WTC11 (cell line): ENCODE results near the gene FAM13B. TPM values are rescaled to one million over a fixed set of nuclear protein-coding genes. Genes with fewer than 3 reads are reported as not detected.

Experiments
- ATAC-seq: fragments of 200-7000 bp; cut with Tn5 transposase; 2 replicates; pipeline ENCODE4 v1.10.0; 2021; ENCODE audit warnings: mild to moderate bottlenecking, moderate library complexity
- CTCF ChIA-PET: fragments of 300-600 bp; sonication (Branson Sonifier 250); formaldehyde crosslinking; loops from one replicate; lab custom pipeline; 2021; ENCODE audit warnings: antibody characterized with exemption; lab: Charles Lee
- POLR2A ChIA-PET: fragments of 350-600 bp; sonication (Branson Sonifier 250); formaldehyde crosslinking; loops from one replicate; lab custom pipeline; 2021; ENCODE audit warnings: antibody characterized with exemption; lab: Charles Lee
- DNase-seq: peaks from one replicate; pipeline ENCODE4 v3.0.0; 2021; ENCODE audit warnings: low spot score
- H3K27ac Mint-ChIP-seq: 2 replicates; pipeline ENCODE4 v1.8.0; 2021; ENCODE audit warnings: mixed read lengths
- H3K27me3 Mint-ChIP-seq: 2 replicates; pipeline ENCODE4 v1.8.0; 2021; ENCODE audit warnings: low read depth, mild to moderate bottlenecking, moderate library complexity, mixed read lengths
- H3K36me3 Mint-ChIP-seq: 2 replicates; pipeline ENCODE4 v1.8.0; 2021; ENCODE audit warnings: mixed read lengths
- H3K4me1 Mint-ChIP-seq: 2 replicates; pipeline ENCODE4 v1.8.0; 2022; ENCODE audit warnings: mixed read lengths
- H3K4me3 Mint-ChIP-seq: 2 replicates; pipeline ENCODE4 v1.8.0; 2021; ENCODE audit warnings: mild to moderate bottlenecking, moderate library complexity, mixed read lengths
- H3K9me3 Mint-ChIP-seq: 2 replicates; pipeline ENCODE4 v1.8.0; 2021; ENCODE audit warnings: mixed read lengths
- FOXK1 ChIP-seq: sonication (generic); formaldehyde crosslinking; IDR thresholded peaks from 2 replicates; pipeline ENCODE4 v1.8.0; 2022; ENCODE audit warnings: mild to moderate bottlenecking, moderate library complexity, missing genetic modification reagents
- FOXP1 ChIP-seq: sonication (generic); formaldehyde crosslinking; IDR thresholded peaks from 2 replicates; pipeline ENCODE4 v1.8.0; 2022; ENCODE audit warnings: missing genetic modification reagents, mild to moderate bottlenecking, moderate library complexity, borderline replicate concordance
- GRHL2 ChIP-seq: fragments of 250-450 bp; sonication (Bioruptor Pico); IDR thresholded peaks from 2 replicates; pipeline ENCODE4 v1.8.0; 2022; ENCODE audit warnings: mild to moderate bottlenecking, moderate library complexity; ENCODE audit not compliant: insufficient replicate concordance, severe bottlenecking
- JAZF1 ChIP-seq: fragments of 250-450 bp; sonication (Bioruptor Pico); IDR thresholded peaks from 2 replicates; pipeline ENCODE4 v1.9.0; 2021; ENCODE audit warnings: moderate library complexity, mild to moderate bottlenecking, inconsistent platforms
- MYBL2 ChIP-seq: sonication (generic); formaldehyde crosslinking; IDR thresholded peaks from 2 replicates; pipeline ENCODE4 v1.8.1; 2023; ENCODE audit warnings: mild to moderate bottlenecking, moderate library complexity, missing genetic modification reagents
- NFATC4 ChIP-seq: fragments of 250-450 bp; sonication (Bioruptor Pico); IDR thresholded peaks from 2 replicates; pipeline ENCODE4 v1.9.0; 2021; ENCODE audit warnings: mild to moderate bottlenecking
- NFE2L1 ChIP-seq: sonication (generic); formaldehyde crosslinking; IDR thresholded peaks from 2 replicates; pipeline ENCODE4 v1.8.1; 2023; ENCODE audit warnings: missing genetic modification reagents
- NFYB ChIP-seq: sonication (generic); formaldehyde crosslinking; conservative IDR thresholded peaks from 2 replicates; pipeline ENCODE4 v1.8.0; 2022; ENCODE audit warnings: low read depth, missing genetic modification reagents
- RELA ChIP-seq: sonication (generic); formaldehyde crosslinking; IDR thresholded peaks from 2 replicates; pipeline ENCODE4 v1.8.1; 2022; ENCODE audit warnings: missing genetic modification reagents, mild to moderate bottlenecking, borderline replicate concordance
- RORB ChIP-seq: fragments of 250-450 bp; sonication (Bioruptor Pico); IDR thresholded peaks from 2 replicates; pipeline ENCODE4 v1.9.0; 2021; ENCODE audit warnings: mild to moderate bottlenecking
- SOX15 ChIP-seq: fragments of 250-450 bp; sonication (Bioruptor Pico); IDR thresholded peaks from 2 replicates; pipeline ENCODE4 v1.9.0; 2021; ENCODE audit warnings: mild to moderate bottlenecking
- TP53 ChIP-seq: sonication (generic); formaldehyde crosslinking; IDR thresholded peaks from 2 replicates; pipeline ENCODE4 v1.8.1; 2023; ENCODE audit warnings: mild to moderate bottlenecking, missing genetic modification reagents
- ZNF121 ChIP-seq: sonication (generic); formaldehyde crosslinking; IDR thresholded peaks from 2 replicates; pipeline ENCODE4 v1.8.0; 2023; ENCODE audit warnings: missing genetic modification reagents
- total RNA-seq: library from RNA; stranded (reverse); gene quantifications from 3 replicates; pipeline ENCODE4 v1.2.3, GENCODE V29; 2021
- TF ChIP-seq, protein P1 (sequence below): sonication (generic); formaldehyde crosslinking; IDR thresholded peaks from 2 replicates; pipeline ENCODE4 v1.8.1; 2022; ENCODE audit warnings: missing genetic modification reagents, borderline replicate concordance
- TF ChIP-seq, protein P2 (sequence below): sonication (generic); formaldehyde crosslinking; conservative IDR thresholded peaks from 2 replicates; pipeline ENCODE4 v1.8.1; 2022; ENCODE audit warnings: mild to moderate bottlenecking, missing genetic modification reagents
- TF ChIP-seq, protein P3 (sequence below): sonication (generic); formaldehyde crosslinking; IDR thresholded peaks from 2 replicates; pipeline ENCODE4 v1.8.0; 2023; ENCODE audit warnings: missing genetic modification reagents
- TF ChIP-seq, protein P4 (sequence below): sonication (generic); formaldehyde crosslinking; IDR thresholded peaks from 2 replicates; pipeline ENCODE4 v1.8.1; 2022; ENCODE audit warnings: mild to moderate bottlenecking, moderate library complexity, missing genetic modification reagents
- TF ChIP-seq, protein P5 (sequence below): sonication (generic); formaldehyde crosslinking; IDR thresholded peaks from 2 replicates; pipeline ENCODE4 v1.8.0; 2022; ENCODE audit warnings: mild to moderate bottlenecking, missing genetic modification reagents
- TF ChIP-seq, protein P6 (sequence below): sonication (generic); formaldehyde crosslinking; IDR thresholded peaks from 2 replicates; pipeline ENCODE4 v1.8.0; 2022; ENCODE audit warnings: mild to moderate bottlenecking, missing genetic modification reagents
- TF ChIP-seq, protein P7 (sequence below): sonication (generic); formaldehyde crosslinking; IDR thresholded peaks from 2 replicates; pipeline ENCODE4 v1.8.1; 2023; ENCODE audit warnings: mild to moderate bottlenecking, missing genetic modification reagents, borderline replicate concordance
- TF ChIP-seq, protein P8 (sequence below): sonication (generic); formaldehyde crosslinking; IDR thresholded peaks from 2 replicates; pipeline ENCODE4 v1.8.1; 2022; ENCODE audit warnings: low read depth, missing genetic modification reagents, borderline replicate concordance

FAM13B gene
- total RNA-seq, 1 experiment from 2014 or later, result 15.6 TPM

DNA sequence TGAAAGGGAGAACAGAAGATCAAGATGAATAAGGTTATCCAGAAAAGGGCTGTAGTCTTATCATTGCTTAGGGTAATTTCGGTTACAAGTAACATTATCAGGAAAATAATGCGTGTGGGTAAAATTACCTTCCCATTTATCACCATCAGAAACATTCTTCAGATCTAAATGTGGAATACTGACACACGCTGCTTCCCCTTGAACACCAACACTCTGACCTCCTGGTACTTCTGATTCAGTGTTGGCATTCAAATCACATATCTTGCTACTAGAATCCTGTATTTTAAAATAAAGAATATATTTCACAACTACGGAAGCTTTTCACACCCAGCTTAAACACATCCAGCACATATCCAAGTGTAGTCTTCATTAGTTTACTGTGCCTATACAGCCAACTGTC is 73.4 kb downstream of the FAM13B start (continued):
- TF ChIP-seq, protein P1, sequence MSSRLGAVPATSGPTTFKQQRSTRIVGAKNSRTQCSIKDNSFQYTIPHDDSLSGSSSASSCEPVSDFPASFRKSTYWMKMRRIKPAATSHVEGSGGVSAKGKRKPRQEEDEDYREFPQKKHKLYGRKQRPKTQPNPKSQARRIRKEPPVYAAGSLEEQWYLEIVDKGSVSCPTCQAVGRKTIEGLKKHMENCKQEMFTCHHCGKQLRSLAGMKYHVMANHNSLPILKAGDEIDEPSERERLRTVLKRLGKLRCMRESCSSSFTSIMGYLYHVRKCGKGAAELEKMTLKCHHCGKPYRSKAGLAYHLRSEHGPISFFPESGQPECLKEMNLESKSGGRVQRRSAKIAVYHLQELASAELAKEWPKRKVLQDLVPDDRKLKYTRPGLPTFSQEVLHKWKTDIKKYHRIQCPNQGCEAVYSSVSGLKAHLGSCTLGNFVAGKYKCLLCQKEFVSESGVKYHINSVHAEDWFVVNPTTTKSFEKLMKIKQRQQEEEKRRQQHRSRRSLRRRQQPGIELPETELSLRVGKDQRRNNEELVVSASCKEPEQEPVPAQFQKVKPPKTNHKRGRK (CRISPR knock-in tag), result no peak

DNA sequence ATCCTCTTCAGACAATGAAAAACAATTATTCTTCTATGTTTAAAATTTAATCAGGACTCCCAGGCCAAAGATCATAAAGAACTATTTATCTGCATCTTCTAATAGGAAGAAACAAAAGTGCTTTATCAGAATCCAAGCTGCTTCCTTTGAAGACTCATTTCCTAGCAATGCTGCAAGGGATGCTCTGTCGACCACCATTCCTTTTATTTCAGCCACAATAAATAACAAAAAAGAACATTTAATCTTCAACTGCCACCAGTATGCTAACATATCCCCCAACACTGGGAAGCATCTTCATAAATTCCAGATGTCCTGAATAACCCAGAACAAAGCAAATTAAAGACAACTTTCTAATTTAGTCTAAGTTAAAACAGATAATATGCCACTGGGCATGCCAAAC is 74.9 kb downstream of the FAM13B start:
- TF ChIP-seq RORB (CRISPR knock-in tag) (no peak), TP53 (CRISPR knock-in tag) (no peak), ZNF121 (CRISPR knock-in tag) (no peak), MYBL2 (no peak), NFE2L1 (CRISPR knock-in tag) (no peak), FOXP1 (CRISPR knock-in tag) (no peak), FOXK1 (CRISPR knock-in tag) (no peak), SOX15 (CRISPR knock-in tag) (no peak), NFYB (CRISPR knock-in tag) (no peak), JAZF1 (CRISPR knock-in tag) (no peak), RELA (no peak), NFATC4 (CRISPR knock-in tag) (no peak), GRHL2 (no peak)
- TF ChIP-seq, protein P1 (CRISPR knock-in tag), result no peak
- TF ChIP-seq, protein P2, sequence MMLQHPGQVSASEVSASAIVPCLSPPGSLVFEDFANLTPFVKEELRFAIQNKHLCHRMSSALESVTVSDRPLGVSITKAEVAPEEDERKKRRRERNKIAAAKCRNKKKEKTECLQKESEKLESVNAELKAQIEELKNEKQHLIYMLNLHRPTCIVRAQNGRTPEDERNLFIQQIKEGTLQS, result no peak
- TF ChIP-seq, protein P3, sequence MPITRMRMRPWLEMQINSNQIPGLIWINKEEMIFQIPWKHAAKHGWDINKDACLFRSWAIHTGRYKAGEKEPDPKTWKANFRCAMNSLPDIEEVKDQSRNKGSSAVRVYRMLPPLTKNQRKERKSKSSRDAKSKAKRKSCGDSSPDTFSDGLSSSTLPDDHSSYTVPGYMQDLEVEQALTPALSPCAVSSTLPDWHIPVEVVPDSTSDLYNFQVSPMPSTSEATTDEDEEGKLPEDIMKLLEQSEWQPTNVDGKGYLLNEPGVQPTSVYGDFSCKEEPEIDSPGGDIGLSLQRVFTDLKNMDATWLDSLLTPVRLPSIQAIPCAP (CRISPR knock-in tag), result no peak
- TF ChIP-seq, protein P4, sequence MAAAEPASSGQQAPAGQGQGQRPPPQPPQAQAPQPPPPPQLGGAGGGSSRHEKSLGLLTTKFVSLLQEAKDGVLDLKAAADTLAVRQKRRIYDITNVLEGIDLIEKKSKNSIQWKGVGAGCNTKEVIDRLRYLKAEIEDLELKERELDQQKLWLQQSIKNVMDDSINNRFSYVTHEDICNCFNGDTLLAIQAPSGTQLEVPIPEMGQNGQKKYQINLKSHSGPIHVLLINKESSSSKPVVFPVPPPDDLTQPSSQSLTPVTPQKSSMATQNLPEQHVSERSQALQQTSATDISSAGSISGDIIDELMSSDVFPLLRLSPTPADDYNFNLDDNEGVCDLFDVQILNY (CRISPR knock-in tag), result no peak
- Mint-ChIP-seq H3K36me3 (peaks cover 33% of the 10 kb centered on the region), H3K4me1 (no peaks in the 10 kb centered on the region), H3K4me3 (no peak overlapping the region), H3K9me3 (no peaks in the 10 kb centered on the region), H3K27ac (no peak overlapping the region), H3K27me3 (no peaks in the 10 kb centered on the region)
- ATAC-seq, result no peak
- ChIA-PET POLR2A (no interaction called here), CTCF (no interaction called here)
- no peak for DNase-seq

DNA sequence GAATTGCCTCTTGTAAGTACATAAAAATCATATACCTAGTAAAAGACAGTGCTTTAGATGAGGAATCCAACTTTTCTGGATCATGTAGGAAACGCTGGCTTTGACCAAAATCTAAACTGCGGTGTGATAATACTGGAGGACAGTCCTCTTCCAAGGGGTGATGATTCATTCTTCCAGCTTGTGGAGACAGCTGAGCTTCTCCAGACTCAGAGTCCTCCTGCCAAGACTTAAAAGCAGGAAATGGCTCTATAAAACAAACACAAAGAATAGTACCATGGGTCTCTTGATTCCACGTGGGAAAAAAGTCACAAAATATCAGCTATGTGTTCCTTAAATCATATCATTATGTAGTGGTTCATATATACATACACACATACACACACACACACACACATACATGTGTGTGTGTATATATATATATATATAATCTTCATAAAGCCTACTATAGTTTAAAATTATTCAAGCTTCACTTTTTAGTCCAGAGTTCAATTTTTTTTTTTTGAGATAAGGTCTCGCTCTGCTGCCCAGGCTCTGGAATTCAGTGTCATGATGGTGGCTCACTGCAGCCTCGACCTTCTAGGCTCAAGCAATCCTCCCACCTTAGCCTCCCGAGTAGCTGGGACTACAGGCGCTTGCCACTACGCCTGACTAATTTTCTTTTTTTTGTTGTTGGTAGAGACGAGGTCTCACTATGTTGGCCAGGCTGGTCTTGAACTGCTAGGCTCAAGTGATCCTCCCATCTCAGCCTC is 78.6 kb downstream of the FAM13B start:
- ChIA-PET CTCF (no interaction called here), POLR2A (no interaction called here)
- H3K9me3 Mint-ChIP-seq, result no peaks in the 10 kb centered on the region
- H3K27me3 Mint-ChIP-seq, result no peaks in the 10 kb centered on the region
- ATAC-seq (no peak), DNase-seq (no peak)
- 0 out of 2 replicates have a peak overlapping the region, but pooled peaks have one; percentile 23 for H3K27ac Mint-ChIP-seq
- no peak overlapping the region for H3K4me3 Mint-ChIP-seq
- H3K4me1 Mint-ChIP-seq, result no peaks in the 10 kb centered on the region
- H3K36me3 Mint-ChIP-seq, result peaks cover 42% of the 10 kb centered on the region
- TF ChIP-seq, protein P5, sequence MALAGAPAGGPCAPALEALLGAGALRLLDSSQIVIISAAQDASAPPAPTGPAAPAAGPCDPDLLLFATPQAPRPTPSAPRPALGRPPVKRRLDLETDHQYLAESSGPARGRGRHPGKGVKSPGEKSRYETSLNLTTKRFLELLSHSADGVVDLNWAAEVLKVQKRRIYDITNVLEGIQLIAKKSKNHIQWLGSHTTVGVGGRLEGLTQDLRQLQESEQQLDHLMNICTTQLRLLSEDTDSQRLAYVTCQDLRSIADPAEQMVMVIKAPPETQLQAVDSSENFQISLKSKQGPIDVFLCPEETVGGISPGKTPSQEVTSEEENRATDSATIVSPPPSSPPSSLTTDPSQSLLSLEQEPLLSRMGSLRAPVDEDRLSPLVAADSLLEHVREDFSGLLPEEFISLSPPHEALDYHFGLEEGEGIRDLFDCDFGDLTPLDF, result no peak
- TF ChIP-seq, protein P6, sequence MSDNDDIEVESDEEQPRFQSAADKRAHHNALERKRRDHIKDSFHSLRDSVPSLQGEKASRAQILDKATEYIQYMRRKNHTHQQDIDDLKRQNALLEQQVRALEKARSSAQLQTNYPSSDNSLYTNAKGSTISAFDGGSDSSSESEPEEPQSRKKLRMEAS (CRISPR knock-in tag), result no peak
- TF ChIP-seq NFE2L1 (CRISPR knock-in tag) (no peak), MYBL2 (no peak)
- TF ChIP-seq, protein P7, sequence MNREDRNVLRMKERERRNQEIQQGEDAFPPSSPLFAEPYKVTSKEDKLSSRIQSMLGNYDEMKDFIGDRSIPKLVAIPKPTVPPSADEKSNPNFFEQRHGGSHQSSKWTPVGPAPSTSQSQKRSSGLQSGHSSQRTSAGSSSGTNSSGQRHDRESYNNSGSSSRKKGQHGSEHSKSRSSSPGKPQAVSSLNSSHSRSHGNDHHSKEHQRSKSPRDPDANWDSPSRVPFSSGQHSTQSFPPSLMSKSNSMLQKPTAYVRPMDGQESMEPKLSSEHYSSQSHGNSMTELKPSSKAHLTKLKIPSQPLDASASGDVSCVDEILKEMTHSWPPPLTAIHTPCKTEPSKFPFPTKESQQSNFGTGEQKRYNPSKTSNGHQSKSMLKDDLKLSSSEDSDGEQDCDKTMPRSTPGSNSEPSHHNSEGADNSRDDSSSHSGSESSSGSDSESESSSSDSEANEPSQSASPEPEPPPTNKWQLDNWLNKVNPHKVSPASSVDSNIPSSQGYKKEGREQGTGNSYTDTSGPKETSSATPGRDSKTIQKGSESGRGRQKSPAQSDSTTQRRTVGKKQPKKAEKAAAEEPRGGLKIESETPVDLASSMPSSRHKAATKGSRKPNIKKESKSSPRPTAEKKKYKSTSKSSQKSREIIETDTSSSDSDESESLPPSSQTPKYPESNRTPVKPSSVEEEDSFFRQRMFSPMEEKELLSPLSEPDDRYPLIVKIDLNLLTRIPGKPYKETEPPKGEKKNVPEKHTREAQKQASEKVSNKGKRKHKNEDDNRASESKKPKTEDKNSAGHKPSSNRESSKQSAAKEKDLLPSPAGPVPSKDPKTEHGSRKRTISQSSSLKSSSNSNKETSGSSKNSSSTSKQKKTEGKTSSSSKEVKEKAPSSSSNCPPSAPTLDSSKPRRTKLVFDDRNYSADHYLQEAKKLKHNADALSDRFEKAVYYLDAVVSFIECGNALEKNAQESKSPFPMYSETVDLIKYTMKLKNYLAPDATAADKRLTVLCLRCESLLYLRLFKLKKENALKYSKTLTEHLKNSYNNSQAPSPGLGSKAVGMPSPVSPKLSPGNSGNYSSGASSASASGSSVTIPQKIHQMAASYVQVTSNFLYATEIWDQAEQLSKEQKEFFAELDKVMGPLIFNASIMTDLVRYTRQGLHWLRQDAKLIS, result no peak
- TF ChIP-seq, protein P8, sequence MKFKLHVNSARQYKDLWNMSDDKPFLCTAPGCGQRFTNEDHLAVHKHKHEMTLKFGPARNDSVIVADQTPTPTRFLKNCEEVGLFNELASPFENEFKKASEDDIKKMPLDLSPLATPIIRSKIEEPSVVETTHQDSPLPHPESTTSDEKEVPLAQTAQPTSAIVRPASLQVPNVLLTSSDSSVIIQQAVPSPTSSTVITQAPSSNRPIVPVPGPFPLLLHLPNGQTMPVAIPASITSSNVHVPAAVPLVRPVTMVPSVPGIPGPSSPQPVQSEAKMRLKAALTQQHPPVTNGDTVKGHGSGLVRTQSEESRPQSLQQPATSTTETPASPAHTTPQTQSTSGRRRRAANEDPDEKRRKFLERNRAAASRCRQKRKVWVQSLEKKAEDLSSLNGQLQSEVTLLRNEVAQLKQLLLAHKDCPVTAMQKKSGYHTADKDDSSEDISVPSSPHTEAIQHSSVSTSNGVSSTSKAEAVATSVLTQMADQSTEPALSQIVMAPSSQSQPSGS (CRISPR knock-in tag), result no peak
